DMS 273 treated with DMSO at 0.1 percent for 48 hours (cell line): ENCODE results near the gene NUDT4.

Source experiments
- DNase-seq: peaks from one replicate; lab custom pipeline; 2025; lab: John Stamatoyannopoulos, UW

NUDT4 gene

DNA sequence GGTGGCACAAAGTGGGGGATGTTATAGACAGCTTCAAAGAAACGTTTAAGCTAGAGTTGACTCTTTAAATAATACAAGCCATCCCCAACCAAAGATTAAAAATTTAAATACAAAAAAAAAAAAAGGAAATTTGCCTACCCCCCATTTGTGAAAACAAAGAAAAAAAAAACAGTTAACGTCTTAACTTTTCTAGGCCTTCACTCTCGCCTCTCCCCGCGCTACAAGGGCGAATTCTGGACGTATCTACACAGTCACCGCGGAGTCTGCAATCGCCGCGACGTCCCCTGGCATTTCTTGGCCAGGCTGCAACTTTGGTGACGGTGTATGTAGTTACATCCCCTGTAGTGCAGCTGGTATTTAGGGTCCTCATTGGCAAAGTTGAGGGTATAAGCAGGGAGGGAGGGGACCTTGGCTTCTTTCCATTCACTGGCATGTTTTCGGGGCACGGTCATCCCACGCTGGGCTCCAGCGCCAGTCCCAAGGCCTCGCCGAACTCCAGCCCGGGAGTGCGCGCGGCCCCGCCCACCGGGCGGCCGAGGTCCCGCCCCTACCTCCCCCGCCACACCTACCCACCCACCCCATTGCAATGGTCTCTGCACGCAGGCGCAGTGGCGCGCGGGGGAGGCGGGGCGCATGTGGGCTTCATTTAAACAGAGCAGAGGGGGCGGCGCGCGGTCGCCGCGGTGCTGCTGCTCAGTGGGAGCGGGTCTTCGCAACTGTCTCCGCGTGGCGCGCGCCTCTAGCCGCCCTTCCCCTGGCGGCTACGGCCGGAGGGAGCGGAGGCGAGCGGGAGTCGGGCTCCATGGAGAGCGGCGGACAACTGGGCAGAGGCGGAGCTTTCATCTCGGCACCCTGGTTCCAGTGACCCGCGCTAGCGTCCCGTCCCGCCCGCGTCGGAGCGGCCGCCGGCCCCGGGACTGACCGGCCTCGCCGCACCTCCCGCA, at the start of gene NUDT4:
Gene NUDT4 (plus strand): TSS at position 674 of the 944 bp plus-strand sequence. CDS start 398 bp downstream, outside the sequence.
- DNase-seq: peak; percentile 66

DNA sequence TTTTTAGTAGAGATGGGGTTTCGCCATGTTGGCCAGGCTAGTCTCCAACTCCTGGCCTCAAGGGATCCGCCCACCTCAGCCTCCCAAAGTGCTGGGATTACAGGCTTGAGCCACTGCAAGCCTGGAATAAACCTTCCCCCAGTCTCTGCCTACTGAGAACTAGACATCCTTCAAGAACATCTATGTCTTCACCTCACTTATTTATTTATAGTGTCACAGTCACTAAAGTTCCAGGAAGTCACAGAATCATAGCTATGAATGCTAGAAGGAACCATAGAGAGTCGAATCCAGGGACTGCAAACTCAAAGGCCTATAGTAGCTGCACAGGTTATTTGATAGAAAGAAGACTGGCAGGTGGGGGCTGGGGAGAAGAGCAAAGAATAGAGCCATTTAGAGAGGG, 44.7 kb upstream of the NUDT4 start:
- DNase-seq: no peak

DNA sequence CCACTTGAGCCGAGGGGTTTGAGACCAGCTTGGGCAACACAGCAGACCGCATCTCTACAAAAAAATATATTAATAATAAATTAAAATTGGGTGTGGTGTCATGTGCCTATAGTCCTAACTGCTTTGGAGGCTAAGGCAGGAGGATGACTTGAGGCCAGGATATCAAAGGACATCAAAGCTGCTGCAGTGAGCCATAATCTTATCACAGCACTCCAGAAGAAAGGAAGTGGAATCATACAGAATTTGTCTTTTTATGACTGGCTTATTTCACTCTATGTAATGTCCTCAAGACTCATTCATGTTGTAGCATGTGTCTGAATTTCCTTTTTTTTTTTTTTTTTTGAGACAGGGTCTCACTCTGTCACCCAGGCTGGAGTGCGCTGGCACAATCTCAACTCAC, 43.9 kb upstream of the NUDT4 start:
- no peak for DNase-seq

DNA sequence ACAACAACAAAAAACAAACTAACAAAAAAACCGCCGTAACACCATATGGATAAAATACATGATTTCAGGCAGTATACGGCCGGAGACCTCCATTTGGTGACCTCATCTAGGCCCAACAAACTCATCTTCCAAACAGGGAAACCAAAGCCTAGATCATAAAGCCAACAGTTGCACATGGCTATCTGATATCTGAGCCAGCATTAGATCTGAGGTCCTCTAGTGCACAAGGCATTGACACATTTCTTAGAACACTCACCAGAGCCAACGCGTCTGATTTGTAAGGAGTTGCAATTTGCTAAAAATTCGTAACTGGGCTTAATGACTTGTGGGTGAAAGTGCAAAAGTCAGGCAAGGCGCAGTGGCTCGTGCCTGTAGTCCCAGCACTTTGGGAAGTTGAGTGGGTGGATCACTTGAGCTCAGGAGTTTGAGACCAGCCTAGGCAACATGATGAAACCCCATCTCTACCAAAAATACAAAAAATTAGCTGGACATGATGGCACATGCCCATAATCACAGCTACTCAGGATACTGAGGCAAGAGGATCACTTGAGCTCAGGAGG, 42.0 kb upstream of the NUDT4 start:
- DNase-seq: no peak

DNA sequence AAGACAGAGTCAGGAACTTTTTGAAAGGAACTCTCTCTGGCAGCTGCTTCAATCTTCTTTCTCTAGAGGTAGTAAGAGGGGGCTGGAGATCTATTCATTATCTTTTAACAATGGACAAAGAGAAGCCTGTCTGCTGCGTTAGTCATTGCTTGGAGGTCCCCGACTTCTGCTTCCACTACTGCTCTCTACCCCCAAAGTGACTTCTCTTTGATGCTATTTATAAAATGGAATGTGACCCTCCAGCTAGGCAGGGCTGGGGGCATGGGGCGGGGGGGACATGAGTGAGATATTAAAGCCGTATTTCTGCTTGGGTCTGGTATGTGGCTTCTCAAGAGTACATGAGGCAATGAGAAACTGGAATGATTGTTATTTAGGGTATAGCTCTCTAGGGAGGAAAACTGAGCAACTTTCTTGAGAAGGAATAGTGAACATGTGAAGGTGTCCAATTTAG, 41.4 kb upstream of the NUDT4 start:
- no peak for DNase-seq

DNA sequence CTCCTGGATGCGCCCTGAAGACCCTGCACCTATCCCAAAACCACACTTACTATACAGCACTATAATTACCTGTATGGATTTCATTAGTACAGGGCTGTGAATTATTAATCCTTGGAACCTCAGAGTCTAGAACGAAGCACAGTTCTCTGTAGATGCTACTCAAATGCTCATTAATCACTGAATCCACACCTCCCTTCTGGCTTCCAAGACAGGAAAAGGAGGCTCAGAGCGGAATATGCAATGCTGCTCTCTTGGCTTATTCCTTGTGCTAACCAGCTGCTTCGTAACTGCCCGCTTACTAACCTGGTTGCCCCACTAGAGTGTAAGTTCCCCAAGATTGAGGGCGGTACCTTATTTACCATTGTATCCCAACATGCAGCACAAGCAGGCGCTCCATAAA, 39.1 kb upstream of the NUDT4 start:
- no peak for DNase-seq

DNA sequence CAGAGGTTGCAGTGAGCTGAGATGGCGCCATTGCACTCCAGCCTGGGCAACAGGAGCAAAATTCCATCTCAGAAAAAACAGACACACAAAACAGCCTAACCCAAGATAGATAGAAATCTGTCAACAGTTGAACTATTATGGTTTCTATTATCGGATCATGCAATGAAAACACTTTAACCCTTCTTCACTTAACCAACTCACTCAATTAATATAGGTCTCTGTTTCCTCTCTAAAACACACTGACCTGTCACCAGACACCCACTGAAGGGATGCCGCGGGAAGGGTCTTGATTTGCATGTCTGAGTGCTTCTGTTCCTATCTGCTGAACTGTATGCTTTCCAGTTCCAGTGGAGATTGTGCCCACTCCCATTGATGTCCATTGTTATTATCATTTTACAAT, 38.0 kb upstream of the NUDT4 start:
- no peak for DNase-seq

DNA sequence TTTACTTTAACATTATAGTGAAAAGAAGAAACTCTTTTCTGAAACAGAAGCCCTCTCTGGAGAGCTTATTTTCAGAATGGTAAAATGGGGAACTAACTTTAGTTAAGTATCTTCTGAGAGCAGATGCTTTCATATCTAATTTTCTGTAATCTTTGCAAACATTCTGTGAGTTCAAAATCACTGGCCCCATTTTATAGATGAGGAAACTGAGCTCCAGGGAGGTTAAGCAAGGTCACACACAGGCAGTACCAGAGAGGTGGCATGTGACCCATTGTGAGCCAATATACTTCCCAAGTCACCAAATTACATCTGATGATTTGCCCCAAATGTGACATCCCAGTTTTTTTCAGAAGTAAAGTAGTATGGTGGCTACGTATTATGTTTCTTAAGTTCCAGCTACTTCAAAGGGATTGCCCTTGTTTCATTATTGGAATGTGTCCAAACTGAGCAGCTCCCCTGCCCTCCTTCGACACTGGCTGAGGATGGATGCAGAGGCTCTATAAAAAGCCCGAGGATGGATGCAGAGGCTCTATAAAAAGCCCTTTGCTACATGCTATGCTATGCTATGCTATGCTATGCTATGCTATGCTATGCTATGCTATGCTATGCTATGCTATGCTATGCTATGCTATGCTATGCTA, 36.2 kb upstream of the NUDT4 start:
- no peak for DNase-seq

DNA sequence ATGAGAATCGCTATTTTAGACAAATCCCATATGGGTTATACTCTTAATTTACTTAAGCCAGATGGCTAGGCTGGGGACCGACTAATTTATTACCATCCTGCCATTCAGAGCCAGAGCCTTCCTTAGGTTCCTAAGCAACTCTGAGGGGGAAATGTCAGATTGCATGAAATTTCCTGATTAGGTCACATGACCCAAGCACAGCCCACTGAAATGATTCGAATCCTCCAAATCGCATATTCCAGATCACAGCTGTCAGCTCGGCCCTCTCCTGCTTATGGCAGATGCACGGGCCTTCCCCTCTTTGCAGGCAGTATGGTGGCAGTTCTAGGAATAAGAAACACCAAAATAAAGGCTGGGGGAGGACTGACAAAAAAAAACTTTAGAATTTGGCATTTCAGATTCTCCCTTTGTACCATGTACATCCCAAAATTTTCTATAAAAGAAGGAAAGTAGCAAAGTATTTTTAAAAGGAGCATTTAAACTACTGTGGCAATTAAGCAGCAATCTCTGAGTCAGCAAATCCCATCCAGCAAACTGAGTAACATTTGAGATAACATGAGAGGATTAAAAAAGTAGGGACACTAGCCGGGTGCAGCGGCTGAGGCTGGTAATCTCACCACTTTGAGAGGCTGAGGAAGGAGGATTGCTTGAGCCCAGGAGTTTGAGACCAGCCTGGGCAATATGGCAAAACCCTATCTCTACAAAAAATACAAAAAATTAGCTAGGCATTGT, 30.5 kb upstream of the NUDT4 start:
- peak; percentile 84 for DNase-seq

DNA sequence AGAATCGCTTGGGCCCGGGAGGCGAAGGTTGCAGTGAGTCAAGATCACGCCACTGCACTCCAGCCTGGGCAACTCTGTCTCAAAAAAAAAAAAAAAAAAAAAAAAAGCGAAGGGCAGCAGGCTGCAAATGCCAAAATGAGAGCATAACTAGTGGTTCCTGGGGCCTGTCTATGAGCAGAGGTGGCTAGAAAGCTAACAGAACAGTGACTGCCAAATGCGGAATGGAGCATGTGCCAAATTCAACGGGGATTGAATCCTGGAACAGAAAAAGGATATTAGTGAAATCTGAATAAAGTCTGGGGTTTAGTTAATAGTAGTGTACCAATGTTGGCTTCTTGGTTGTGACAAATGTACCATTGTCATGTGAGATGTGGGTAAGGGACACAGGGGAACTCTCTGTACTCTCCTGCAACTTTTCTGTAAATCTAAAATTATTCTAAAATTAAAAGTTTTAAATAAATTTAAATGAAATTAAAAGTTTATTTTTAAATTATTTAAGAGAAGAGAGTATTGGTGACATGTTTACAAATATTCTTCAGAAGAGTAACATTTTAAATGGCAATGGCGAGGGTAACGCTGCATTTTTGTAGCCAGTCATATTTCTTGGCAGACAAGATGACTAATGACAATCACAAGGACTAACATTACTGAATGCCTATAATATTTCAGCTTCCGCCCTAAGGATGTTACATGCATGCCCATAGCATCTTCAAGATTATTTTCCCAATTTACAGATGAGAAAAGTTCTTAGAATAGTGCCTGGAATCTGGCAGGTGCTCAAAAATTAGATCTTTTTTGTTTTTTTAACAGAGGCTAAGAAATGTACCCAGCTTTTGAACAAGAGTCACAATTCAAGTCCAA, 28.9 kb upstream of the NUDT4 start:
- DNase-seq: no peak

DNA sequence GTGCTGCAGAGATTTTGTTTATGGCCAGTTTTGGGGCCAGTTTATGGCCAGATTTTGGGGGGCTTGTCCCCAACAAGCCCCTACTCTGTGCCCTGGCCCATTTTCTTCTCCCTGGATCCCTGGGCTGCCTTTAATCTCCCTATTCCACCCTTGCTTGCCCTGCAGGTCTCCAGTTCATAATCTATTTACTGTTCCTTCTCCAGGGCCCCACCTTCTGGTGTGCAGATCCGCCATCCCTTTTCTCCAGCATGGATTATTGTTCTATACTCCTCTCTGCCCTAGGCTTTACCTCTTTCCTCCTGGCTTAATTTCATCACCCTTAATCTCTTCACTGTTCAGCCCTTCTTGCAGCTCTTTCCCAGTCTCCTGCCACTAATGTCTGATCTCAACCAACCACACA, 26.0 kb upstream of the NUDT4 start:
- no peak for DNase-seq

DNA sequence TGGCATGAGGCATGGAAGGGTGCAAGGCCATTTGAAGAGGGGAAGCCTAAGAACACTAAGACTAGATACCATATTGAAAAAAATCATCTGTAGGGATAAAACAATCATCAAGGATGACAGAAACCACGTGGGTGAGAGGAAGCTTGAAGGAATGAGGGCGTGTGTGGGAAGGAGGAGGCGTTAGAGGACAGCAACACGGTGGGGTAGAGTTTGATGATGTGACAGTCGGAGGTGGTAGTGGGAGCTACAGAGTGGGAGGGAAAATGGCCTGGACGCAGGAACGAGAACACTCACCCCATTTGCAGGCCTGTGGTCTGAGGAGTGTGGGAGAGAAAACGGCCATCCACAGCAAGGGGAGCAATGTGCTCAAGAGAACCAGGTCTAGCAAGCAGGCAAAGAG, 25.4 kb upstream of the NUDT4 start:
- DNase-seq: no peak

DNA sequence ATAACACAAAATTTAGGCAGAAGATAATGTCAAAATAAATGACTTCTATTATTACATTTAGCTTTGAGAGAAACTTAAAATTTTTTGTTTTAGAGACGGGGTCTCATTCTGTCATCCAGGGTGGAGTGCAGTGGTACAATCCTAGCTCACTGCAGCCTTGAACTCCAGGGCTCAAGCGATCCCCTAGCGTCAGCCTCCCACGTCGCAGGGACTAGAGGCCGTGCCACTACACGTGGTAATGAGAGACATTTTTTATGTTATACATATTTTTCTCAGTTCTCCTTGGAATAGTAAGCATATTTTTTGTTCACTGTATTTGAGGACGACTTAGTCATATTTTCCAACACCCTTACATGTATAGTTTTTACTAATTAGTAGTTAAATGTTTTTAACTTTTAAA, 21.5 kb upstream of the NUDT4 start:
- DNase-seq: no peak

DNA sequence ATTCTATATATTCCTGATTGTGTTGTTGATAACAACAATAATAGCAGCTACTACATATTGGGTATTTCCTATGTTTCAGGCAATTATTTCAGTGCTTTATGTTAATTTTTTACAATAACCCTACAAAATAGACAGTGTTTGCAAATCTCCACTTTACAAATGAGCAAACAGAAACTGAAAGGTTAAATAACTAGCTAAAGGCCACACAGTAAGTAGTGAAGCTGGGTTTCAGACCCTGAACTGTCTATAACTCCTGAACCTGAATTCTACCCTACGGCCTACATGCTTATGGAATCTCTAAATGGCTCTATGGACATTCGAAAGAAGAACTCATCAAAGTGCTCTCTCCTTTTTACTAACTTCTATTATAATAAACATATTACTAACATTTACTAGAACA, 19.7 kb upstream of the NUDT4 start:
- no peak for DNase-seq

DNA sequence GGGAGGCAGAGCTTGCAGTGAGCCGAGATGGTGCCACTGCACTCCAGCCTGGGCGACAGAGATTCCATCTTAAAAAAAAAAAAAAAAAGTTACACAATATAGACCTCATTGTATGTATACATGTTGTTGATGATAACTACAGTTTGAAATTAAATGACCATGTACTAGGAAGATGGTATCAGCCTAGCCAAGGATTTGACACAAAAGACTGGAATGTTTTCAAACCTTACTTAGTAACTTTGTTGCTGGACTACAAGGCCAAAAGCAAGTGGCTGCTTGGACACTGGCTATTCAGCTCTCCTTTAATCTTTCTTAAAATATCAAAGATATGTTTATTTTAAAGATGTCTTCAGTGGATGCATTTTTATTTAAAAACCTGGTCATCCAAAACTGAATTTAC, 18.9 kb upstream of the NUDT4 start:
- DNase-seq: no peak

DNA sequence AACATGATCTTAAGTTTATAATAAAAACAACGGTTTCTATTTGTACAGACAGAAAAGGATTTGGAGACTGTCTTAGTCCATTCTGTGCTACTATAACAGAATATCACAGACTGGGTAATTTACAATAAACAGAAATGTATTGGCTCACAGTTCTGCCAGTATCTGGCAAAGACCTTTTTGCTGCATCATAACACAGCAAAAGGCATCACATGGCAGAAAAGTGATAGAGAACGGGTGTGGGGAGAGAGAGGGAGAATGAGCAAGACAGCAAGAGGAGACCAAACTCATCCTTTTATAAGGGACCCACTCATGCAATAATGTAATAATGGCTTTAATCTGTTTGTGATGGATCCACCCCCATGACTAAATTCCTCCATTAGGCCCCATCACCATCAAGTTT, 17.0 kb upstream of the NUDT4 start:
- no peak for DNase-seq

DNA sequence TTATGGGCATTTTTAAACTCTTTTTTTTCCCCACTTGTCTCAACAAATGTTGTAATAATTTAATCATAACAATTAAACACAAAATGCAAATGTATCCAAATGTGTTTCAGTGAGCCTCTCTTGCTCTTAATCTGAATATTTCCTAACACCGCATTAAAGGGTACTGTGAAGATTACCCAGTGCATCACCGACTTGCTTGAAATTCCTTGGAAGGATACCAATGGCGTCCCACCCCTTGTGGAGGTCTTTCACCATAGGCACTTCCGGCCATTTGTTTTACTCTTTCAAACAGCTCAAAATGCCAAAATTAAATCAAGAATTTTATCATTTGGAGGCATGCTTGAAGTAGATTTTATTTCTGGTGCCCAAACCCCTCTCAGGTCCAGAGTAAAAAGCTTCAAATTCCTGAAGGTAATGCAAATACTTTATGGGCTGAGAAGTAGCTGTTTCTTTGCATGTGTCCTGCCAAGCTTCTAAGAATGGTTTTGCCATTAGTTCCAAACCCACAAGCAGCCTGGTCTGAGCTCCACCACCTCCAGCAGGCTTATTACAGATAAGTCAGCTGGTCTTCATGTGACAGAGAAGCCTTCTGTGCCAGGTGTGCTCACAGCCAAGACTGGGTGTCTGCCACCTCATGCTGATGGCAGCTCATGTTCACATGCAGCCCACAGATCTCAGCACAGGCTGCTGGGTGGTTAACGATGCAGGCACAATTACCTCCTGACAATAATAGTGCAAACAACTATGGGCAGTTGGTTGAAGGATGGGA, 16.4 kb upstream of the NUDT4 start:
- no peak for DNase-seq

DNA sequence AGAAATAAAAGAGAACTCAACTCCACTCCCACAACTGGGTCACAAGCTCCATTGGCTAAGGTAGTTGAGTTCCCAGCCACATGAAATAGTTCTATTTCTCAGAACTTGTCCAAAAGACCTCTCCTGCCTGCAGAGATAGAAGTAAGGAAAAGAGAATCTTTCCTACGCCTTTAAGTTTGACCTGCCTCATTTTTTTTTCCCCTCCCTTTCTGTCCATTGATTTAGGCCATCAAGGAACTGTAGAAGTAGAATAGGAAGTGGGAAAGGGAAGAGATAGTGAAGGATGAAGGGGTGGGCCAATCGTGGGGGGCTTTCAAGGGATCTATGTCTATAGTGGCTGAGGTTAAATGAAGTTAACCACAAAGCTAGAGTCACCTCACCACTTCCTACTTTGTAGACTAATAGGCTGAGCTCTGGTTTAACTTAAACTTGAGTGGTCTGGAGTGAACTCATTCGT, 13.9 kb upstream of the NUDT4 start:
- DNase-seq: no peak

DNA sequence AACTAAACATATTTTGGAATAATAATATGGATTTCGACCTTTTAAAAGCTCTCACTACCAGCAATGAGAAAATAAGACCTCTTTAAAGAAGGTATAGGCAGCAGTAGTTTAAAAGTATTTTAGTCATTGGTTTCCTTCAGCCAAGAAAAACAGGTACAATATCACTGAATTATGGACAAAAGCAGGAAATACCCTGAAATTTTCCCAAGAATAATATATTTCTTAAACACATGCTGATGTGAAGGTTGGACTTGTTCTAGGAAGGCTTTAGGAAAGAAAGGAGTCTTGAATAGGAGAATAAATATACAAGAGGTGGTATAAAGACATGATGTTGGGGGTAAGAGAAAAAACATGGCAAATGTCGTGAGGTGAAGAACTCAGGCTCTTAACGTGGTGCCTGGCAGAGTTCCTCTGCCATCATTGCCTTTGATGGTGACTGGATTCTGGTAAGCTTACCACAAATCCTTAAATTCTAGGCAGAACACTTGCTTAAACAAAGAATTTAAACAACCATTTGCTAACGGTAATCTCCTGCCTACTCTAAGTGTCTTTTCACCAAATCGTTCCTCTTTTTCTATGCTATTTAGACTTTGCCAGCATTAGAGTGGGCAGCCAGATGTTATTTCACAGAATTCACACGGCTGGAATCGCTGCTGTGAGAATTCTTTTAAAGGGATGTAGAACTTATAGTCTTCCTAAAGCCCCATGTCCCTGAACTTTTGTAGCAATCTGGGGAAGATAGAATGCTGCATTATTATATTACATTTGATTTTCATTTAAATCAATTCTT, 11.9 kb upstream of the NUDT4 start:
- DNase-seq: no peak

DNA sequence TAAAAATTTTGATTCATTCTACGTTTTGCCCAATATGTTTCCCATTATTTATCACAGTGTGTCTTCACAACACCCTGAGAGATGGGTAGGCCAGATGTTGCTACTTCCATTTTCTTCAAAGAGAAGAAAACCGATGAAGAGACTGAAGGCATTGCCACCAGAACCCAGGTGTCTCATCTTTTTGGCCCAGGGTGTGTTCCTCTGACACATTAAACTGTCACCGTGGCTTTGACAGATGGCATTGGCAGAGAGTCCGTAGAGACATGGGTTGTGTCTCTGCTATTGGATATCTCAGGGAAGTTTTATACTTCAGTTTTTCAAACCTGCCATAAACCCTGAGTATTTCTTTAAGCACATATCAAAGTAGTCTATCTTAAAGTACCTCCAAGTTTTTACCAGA, 11.3 kb upstream of the NUDT4 start:
- no peak for DNase-seq
